Heart left ventricle (tissue), 16 donors: Measurements from ENCODE around the gene KDM1B. TPM values are rescaled to one million over a fixed set of nuclear protein-coding genes. Genes with fewer than 3 reads are reported as not detected.

Source experiments
- ATAC-seq, 4 donors: fragments of 200-7000 bp; cut with Tn5 transposase; one replicate each; pipeline ENCODE4 v1.9.1; 2020 to 2022; ENCODE audit warnings: moderate library complexity in 4 of 4, mild to moderate bottlenecking in 3 of 4, moderate number of reproducible peaks in 1 of 4
- DNase-seq, 5 donors: peaks; one replicate each; pipeline ENCODE4 v3.0.0-alpha.2; 2020
- H3K27ac ChIP-seq, 12 donors: fragments of 200-600 bp; sonication (generic) in 4 of 12; one replicate each; pipeline versions ENCODE4 v1.5.0 to v1.8.0; 2016 to 2022; ENCODE audit warnings: mild to moderate bottlenecking in 2 of 12
- H3K27me3 ChIP-seq, 9 donors: fragments of 200-600 bp; sonication (generic) in 2 of 9; one replicate each; pipeline versions ENCODE4 v1.5.1 to v1.8.0; 2016 to 2022; ENCODE audit warnings: mild to moderate bottlenecking in 3 of 9
- H3K36me3 ChIP-seq, 9 donors: fragments of 200-600 bp; sonication (generic) in 2 of 9; one replicate each; pipeline versions ENCODE4 v1.5.0 to v1.8.0; 2018 to 2022; ENCODE audit warnings: mild to moderate bottlenecking in 2 of 9
- H3K4me1 ChIP-seq, 12 donors: fragments of 200-600 bp; sonication (generic) in 4 of 12; one replicate each; pipeline versions ENCODE4 v1.5.0 to v1.8.0; 2016 to 2022; ENCODE audit warnings: mild to moderate bottlenecking in 3 of 12
- H3K4me3 ChIP-seq, 12 donors: fragments of 200-600 bp; sonication (generic) in 4 of 12; one replicate each; pipeline versions ENCODE4 v1.5.0 to v1.8.0; 2017 to 2022; ENCODE audit warnings: mild to moderate bottlenecking in 9 of 12, moderate library complexity in 4 of 12
- H3K9me3 ChIP-seq, 12 donors: fragments of 200-600 bp; sonication (generic) in 4 of 12; one replicate each; pipeline versions ENCODE4 v1.5.0 to v1.8.0; 2016 to 2022; ENCODE audit warnings: mild to moderate bottlenecking in 1 of 12
- CTCF ChIP-seq, 12 donors: fragments of 200-600 bp; sonication (generic) in 4 of 12; IDR thresholded peaks; one replicate each; pipeline versions ENCODE4 v1.5.0 to v1.8.0; 2018 to 2022; ENCODE audit warnings: antibody characterized with exemption in 12 of 12, mild to moderate bottlenecking in 5 of 12
- POLR2A ChIP-seq, 2 donors: fragments of 450-650 bp; IDR thresholded peaks; one replicate each; pipeline ENCODE4 v1.6.1; 2017; ENCODE audit warnings: antibody characterized with exemption in 2 of 2, mild to moderate bottlenecking in 2 of 2, moderate library complexity in 2 of 2
- WGBS, 4 donors: extraction: QIAGEN DNeasy Blood & Tissue Kit in 2 of 4; methylation state at CpG; one replicate each; pipeline versions ENCODE4 v1.1.5 to v1.1.7; 2013 to 2018; 5-methylcytosine and 5-hydroxymethylcytosine counted together
- intact Hi-C, 10 donors: fragments of 100-400 bp; cut with DNase I; formaldehyde crosslinking; loops; one replicate each; pipeline versions ENCODE4 v1.11.1 to v1.14.2; 2022
- polyA plus RNA-seq, 2 donors: library from polyadenylated mRNA; stranded (reverse); fragments of 200-250 nt; gene quantifications; one replicate each; pipeline ENCODE4 v1.2.3, GENCODE V29; 2013
- total RNA-seq, 9 donors: library from RNA; depleted of rRNA in 2 of 9; stranded (reverse); fragments of >200 nt in 2 of 9; fragmentation: NEBNext Ultra II Directional in 3 of 9; extraction: Animal tissue kit (Norgen Biotek cat#: 25700) in 3 of 9; gene quantifications; one replicate each; pipeline versions ENCODE4 v1.1.0 to v1.2.4, GENCODE V29; 2016 to 2023
- donor health status: ischemic (EF 13 %, LVEDD 7.1; RV severe dilation, severe dysfunction).
- donor health status: healthy with polysubstance abuse.
- donor health status: DM: no; HTN: yes; CAD: no.
- donor health status: DM: no; HTN: no; CAD: no.
- donor health status: ischemic (EF 25% LVEDD 6.9; RV normal size, moderate dysfunction).
- donor health status: ischemic (EF 25% LVEDD 5.7; RV mildly dilated, moderate dysfunction).
- donor health status: healthy.
- donor health status: DM: yes; HTN: yes; CAD: no.
- donor health status: ischemic (EF 35%, LVEDD 5.7; RV mildly dilated, moderate dysfunction).
- donor health status: nonischemic (EF 11% LVEDD 7.7; RV severe dilation, severe dysfunction).
- donor health status: DM: yes; HTN: yes; CAD: no.
- donor health status: PGD.
- donor health status: ischemic (EF 29% LVEDD 5.4; RV normal size, mild dysfunction).
- donor health status: nonischemic (EF 23%, LVEDD 6.1; RV moderate dilation, normal function).

The KDM1B gene
- total and polyA plus RNA-seq, 11 donors: 2.1 to 21.8 (median 13.6) TPM

GRCh38 chr6:18189196-18189595, 34.0 kb downstream of the KDM1B start:
- peaks cover 0 to 51% (median 37%) of the 10 kb centered on the region in 9 donors for H3K36me3 ChIP-seq
- TF ChIP-seq POLR2A (IDR thresholded peaks at IDR 0.05) (no peak), CTCF (IDR thresholded peaks at IDR 0.05) (no peak)
- no peak overlapping the region for H3K4me3 ChIP-seq
- H3K27ac ChIP-seq: no peak overlapping the region
- intact Hi-C loops: no loop called here
- no peaks in the 10 kb centered on the region for H3K27me3 ChIP-seq
- ATAC-seq: no peak
- no peak for DNase-seq
- peaks cover 0 to 13% (median 3%) of the 10 kb centered on the region in 12 donors for H3K4me1 ChIP-seq
- no peaks in the 10 kb centered on the region for H3K9me3 ChIP-seq
- 71 to 99% (median 95%) methylated on average over 2 of the region's 2 CpGs for WGBS, 4 donors

- H3K4me1 ChIP-seq: no peaks in the 10 kb centered on the region
- TF ChIP-seq POLR2A (IDR thresholded peaks at IDR 0.05): no peak
- TF ChIP-seq CTCF (IDR thresholded peaks at IDR 0.05): no peak
- WGBS, 4 donors: 92 to 99% (median 98%) methylated on average over 3 of the region's 3 CpGs
- DNase-seq: no peak
- peaks cover 0 to 65% (median 38%) of the 10 kb centered on the region in 9 donors for H3K36me3 ChIP-seq
- H3K9me3 ChIP-seq: no peaks in the 10 kb centered on the region
- intact Hi-C loops: no loop called here
- no peak overlapping the region for H3K4me3 ChIP-seq
- H3K27ac ChIP-seq: no peak overlapping the region
- no peaks in the 10 kb centered on the region for H3K27me3 ChIP-seq
- no peak for ATAC-seq
Observed at GRCh38 chr6:18192026-18192425, 36.8 kb downstream of the KDM1B start.

GRCh38 chr6:18203786-18204185, 48.6 kb downstream of the KDM1B start:
- Histone ChIP-seq H3K27ac (no peak overlapping the region), H3K9me3 (no peaks in the 10 kb centered on the region), H3K27me3 (no peaks in the 10 kb centered on the region), H3K4me1 (no peaks in the 10 kb centered on the region), H3K36me3 (peaks cover 0 to 95% (median 68%) of the 10 kb centered on the region in 9 donors), H3K4me3 (no peak overlapping the region)
- 87 to 95% (median 92%) methylated on average over 6 of the region's 6 CpGs for WGBS, 4 donors
- no peak for TF ChIP-seq CTCF (IDR thresholded peaks at IDR 0.05)
- TF ChIP-seq POLR2A (IDR thresholded peaks at IDR 0.05): no peak
- intact Hi-C loops: no loop called here
- no peak for ATAC-seq
- DNase-seq: no peak

GRCh38 chr6:18204691-18205090, 49.5 kb downstream of the KDM1B start:
- Histone ChIP-seq H3K36me3 (peaks cover 0 to 95% (median 63%) of the 10 kb centered on the region in 9 donors), H3K4me1 (no peaks in the 10 kb centered on the region), H3K27me3 (no peaks in the 10 kb centered on the region), H3K27ac (no peak overlapping the region), H3K9me3 (no peaks in the 10 kb centered on the region), H3K4me3 (no peak overlapping the region)
- no peak for ATAC-seq
- TF ChIP-seq CTCF (IDR thresholded peaks at IDR 0.05) (no peak), POLR2A (IDR thresholded peaks at IDR 0.05) (no peak)
- intact Hi-C loops: no loop called here
- no peak for DNase-seq
- 63 to 82% (median 73%) methylated on average over 8 of the region's 8 CpGs for WGBS, 4 donors
